ENCODE measurements around the gene GUK1. TPM values are rescaled to one million over a fixed set of nuclear protein-coding genes. Genes with fewer than 3 reads are reported as not detected.

GUK1 gene
- total RNA-seq, 2 donors from 2014 or later = 178 to 221 TPM

GRCh38 chr1:228197555-228198147, 57.6 kb downstream of the GUK1 start:
- TF ChIP-seq CTCF (IDR thresholded peaks at IDR 0.05) = no peak
- no peak for DNase-seq
- Histone ChIP-seq H3K27ac (no peak overlapping the region), H3K36me3 (no peaks in the 10 kb centered on the region), H3K4me3 (no peak overlapping the region), H3K9me3 (no peaks in the 10 kb centered on the region), H3K9ac (ENCODE audit: low read depth in 2 of 2, low read length in 2 of 2) (no peak overlapping the region), H3K27me3 (no peaks in the 10 kb centered on the region), H3K4me1 (no peaks in the 10 kb centered on the region)
- intact Hi-C loops (cut with DNase I) = no loop called here

Small RNA genes lying within 50 kb of the gene (microRNA-seq; reads per million reads assigned to microRNA genes)
- 3.3 reads per million for gene MIR3620

Other genes starting within 250 kb of the GUK1 start
- 1 to 10 TPM; 2.6 to 3.3 TPM for gene WNT9A, start 192.3 kb upstream of the GUK1 start, total RNA-seq
- not detected for gene WNT3A, start 133.3 kb upstream of the GUK1 start, total RNA-seq
- gene ARF1, start 57.6 kb upstream of the GUK1 start, total RNA-seq = 100 to 1,000 TPM; 522 to 586 TPM
- 10 to 100 TPM; 14.9 to 26.4 TPM for gene C1orf35, start 37.0 kb upstream of the GUK1 start, total RNA-seq
- gene MRPL55, start 31.0 kb upstream of the GUK1 start, total RNA-seq = 10 to 100 TPM; 33.0 to 60.7 TPM
- 1 to 10 TPM in 1 of 2 donors, under 1 TPM in 1; 0.69 to 1.2 TPM for gene GJC2, start 9.7 kb downstream of the GUK1 start, total RNA-seq
- gene IBA57, start 25.5 kb downstream of the GUK1 start, total RNA-seq = 10 to 100 TPM; 11.0 to 16.9 TPM
- gene OBSCN, start 67.8 kb downstream of the GUK1 start, total RNA-seq = 1 to 10 TPM; 3.6 to 7.9 TPM

Measured in colonic mucosa (tissue), 4 donors.